Natural killer cell (primary cell): ENCODE measurements around the gene KCTD11. TPM values are rescaled to one million over a fixed set of nuclear protein-coding genes. Genes with fewer than 3 reads are reported as not detected.

Source experiments
- ATAC-seq, 3 donors: fragments of 150-1000 bp in 2 of 3; fragments of 200-7000 bp in 1 of 3; cut with Tn5 transposase; 1 replicate in 1 of 3; 2 replicates in 2 of 3; pipeline ENCODE4 v1.10.0; 2021; ENCODE audit warnings: mild to moderate bottlenecking in 2 of 3, moderate library complexity in 2 of 3
- DNase-seq, 2 donors: peaks; one replicate each; pipeline versions ENCODE4 v3.0.0 to v3.0.0-alpha.2; 2013 to 2021; ENCODE audit warnings: mixed read lengths in 1 of 2
- H3K27ac ChIP-seq: one replicate; pipeline ENCODE4 v1.5.1; 2013; ENCODE audit warnings: mild to moderate bottlenecking, low read length
- H3K27me3 ChIP-seq: one replicate; pipeline ENCODE4 v1.6.1; 2013; ENCODE audit warnings: low read length; ENCODE audit not compliant: control insufficient read depth, insufficient read depth
- H3K36me3 ChIP-seq: one replicate; pipeline ENCODE4 v1.6.1; 2013; ENCODE audit warnings: low read length; ENCODE audit not compliant: control insufficient read depth, insufficient read depth
- H3K4me1 ChIP-seq: one replicate; pipeline ENCODE4 v1.6.1; 2013; ENCODE audit warnings: low read length; ENCODE audit not compliant: control insufficient read depth, insufficient read depth
- H3K4me3 ChIP-seq: one replicate; pipeline ENCODE4 v1.5.1; 2013; ENCODE audit warnings: low read length
- H3K9me3 ChIP-seq: one replicate; pipeline ENCODE4 v1.6.1; 2013; ENCODE audit warnings: low read length; ENCODE audit not compliant: control insufficient read depth, insufficient read depth
- H3K27ac Mint-ChIP-seq, 2 donors: one replicate each; pipeline ENCODE4 v1.8.0; 2022; ENCODE audit warnings: mild to moderate bottlenecking in 2 of 2, mixed read lengths in 2 of 2, moderate library complexity in 1 of 2
- H3K27me3 Mint-ChIP-seq, 2 donors: one replicate each; pipeline ENCODE4 v1.8.0; 2022; ENCODE audit warnings: low read depth in 2 of 2, mixed read lengths in 2 of 2
- H3K36me3 Mint-ChIP-seq: one replicate; pipeline ENCODE4 v1.8.0; 2022; ENCODE audit warnings: mixed read lengths
- H3K4me1 Mint-ChIP-seq, 2 donors: one replicate each; pipeline ENCODE4 v1.8.0; 2022; ENCODE audit warnings: mixed read lengths in 2 of 2
- H3K4me3 Mint-ChIP-seq: one replicate; pipeline ENCODE4 v1.8.0; 2022; ENCODE audit warnings: mild to moderate bottlenecking, moderate library complexity, mixed read lengths
- H3K9me3 Mint-ChIP-seq, 2 donors: one replicate each; pipeline ENCODE4 v1.8.0; 2022; ENCODE audit warnings: mixed read lengths in 2 of 2
- WGBS: methylation state at CpG from one replicate; pipeline ENCODE4 v1.1.7; 2013; ENCODE audit warnings: missing lambda C conversion rate; ENCODE audit not compliant: insufficient coverage; 5-methylcytosine and 5-hydroxymethylcytosine counted together
- intact Hi-C: fragments of 100-400 bp; cut with micrococcal nuclease; formaldehyde crosslinking; loops from one replicate; pipeline ENCODE4 v1.14.2; 2022
- total RNA-seq, 4 donors: library from RNA; stranded (reverse); fragments of 120-200 nt in 1 of 4; gene quantifications; one replicate each; pipeline versions ENCODE4 v1.2.3 to v1.2.4, GENCODE V29; 2013 to 2022
- TF ChIP-seq, protein P1 (sequence below): fragments of 200-600 bp; IDR thresholded peaks from one replicate; pipeline ENCODE4 v1.8.0; 2022; ENCODE audit warnings: antibody characterized with exemption

Gene KCTD11
- total RNA-seq, 3 donors from 2014 or later (not counting 1 experiment from before 2014, with no cell fraction given), result 5.6 to 9.7 (median 8.3) TPM

DNA sequence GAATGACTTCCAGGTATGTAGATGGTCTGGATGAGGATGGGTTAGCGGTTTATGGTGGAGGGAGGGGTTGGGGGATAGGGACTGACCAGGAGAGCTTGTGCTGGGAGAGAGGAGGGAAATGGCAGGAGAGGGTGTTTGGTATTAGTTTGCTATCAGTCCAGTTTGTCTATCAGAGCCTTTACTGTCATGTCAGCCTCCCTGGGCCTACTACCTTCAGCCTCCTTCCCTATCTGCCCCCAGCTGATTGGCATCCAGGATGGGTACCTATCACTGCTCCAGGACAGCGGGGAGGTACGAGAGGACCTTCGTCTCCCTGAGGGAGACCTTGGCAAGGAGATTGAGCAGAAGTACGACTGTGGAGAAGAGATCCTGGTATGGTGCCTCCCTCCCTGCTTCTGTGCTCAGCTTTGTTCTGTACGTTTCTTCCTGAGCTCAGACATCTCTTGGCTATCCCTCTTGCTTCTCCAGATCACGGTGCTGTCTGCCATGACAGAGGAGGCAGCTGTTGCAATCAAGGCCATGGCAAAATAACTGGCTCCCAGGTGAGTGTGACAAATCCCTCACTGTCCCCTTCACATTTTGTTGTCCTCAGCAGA is 40.8 kb upstream of the KCTD11 start:
- WGBS, result 84% methylated on average over 7 of the region's 7 CpGs
- H3K4me1 Mint-ChIP-seq, result peaks cover 56 to 82% of the 10 kb centered on the region in 2 donors
- H3K36me3 Mint-ChIP-seq, result peaks cover 17% of the 10 kb centered on the region

DNA sequence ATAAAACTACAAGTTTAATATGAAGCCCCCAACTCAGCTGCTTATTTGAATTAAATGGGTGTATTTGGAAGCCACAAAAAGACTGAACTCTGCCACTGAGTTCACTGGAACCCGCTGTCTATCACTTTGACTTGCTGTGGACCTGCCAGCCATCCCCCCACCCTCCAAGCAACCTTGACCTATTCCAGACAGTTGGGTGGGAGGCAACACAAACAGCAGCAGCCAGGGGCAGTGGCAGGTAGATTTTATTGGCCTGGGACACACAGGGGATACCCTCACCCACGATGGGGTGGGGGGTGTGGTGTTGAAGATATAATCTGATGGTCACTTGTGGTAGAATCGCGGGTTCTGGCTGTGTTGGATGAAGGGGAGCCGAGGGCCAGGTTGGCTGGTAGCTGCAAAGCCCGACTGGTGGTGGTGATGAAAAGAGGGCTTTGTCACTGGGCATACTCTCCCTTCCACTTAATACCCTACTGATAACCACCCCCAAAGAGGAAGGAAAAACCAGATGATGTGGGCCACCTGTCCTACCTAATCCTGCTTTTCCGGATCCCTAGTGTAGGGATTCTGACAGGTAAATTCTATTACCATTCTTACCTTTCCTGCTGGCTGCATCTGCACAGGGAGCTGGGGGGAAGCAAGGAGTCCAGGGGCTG is 39.4 kb upstream of the KCTD11 start:
- Mint-ChIP-seq H3K27ac (peak overlapping the region; percentile 91 to 99), H3K4me3 (peak overlapping the region; percentile 60), H3K9me3 (no peaks in the 10 kb centered on the region), H3K27me3 (no peaks in the 10 kb centered on the region), H3K4me1 (peaks cover 46 to 74% of the 10 kb centered on the region in 2 donors), H3K36me3 (peaks cover 17% of the 10 kb centered on the region)
- no peaks in the 10 kb centered on the region for H3K9me3 ChIP-seq
- ATAC-seq (no peak), DNase-seq (no peak)
- TF ChIP-seq, protein P1, sequence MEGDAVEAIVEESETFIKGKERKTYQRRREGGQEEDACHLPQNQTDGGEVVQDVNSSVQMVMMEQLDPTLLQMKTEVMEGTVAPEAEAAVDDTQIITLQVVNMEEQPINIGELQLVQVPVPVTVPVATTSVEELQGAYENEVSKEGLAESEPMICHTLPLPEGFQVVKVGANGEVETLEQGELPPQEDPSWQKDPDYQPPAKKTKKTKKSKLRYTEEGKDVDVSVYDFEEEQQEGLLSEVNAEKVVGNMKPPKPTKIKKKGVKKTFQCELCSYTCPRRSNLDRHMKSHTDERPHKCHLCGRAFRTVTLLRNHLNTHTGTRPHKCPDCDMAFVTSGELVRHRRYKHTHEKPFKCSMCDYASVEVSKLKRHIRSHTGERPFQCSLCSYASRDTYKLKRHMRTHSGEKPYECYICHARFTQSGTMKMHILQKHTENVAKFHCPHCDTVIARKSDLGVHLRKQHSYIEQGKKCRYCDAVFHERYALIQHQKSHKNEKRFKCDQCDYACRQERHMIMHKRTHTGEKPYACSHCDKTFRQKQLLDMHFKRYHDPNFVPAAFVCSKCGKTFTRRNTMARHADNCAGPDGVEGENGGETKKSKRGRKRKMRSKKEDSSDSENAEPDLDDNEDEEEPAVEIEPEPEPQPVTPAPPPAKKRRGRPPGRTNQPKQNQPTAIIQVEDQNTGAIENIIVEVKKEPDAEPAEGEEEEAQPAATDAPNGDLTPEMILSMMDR, result no peak
- H3K4me1 ChIP-seq, result peaks cover 62% of the 10 kb centered on the region
- no peaks in the 10 kb centered on the region for H3K27me3 ChIP-seq
- H3K27ac ChIP-seq, result no peak overlapping the region
- intact Hi-C loops, result no loop called here
- no peak overlapping the region for H3K4me3 ChIP-seq
- 68% methylated on average over 3 of the region's 7 CpGs for WGBS
- peaks cover 48% of the 10 kb centered on the region for H3K36me3 ChIP-seq

More for the DNA sequence above, 40.8 kb upstream of the KCTD11 start:
- Mint-ChIP-seq H3K9me3 (no peaks in the 10 kb centered on the region), H3K27me3 (no peaks in the 10 kb centered on the region), H3K27ac (peak overlapping the region; percentile 91 to 99), H3K4me3 (peak overlapping the region; percentile 85)
- Histone ChIP-seq H3K4me3 (no peak overlapping the region), H3K4me1 (peaks cover 68% of the 10 kb centered on the region), H3K27me3 (no peaks in the 10 kb centered on the region), H3K9me3 (no peaks in the 10 kb centered on the region), H3K27ac (no peak overlapping the region), H3K36me3 (peaks cover 47% of the 10 kb centered on the region)
- TF ChIP-seq, protein P1, result no peak
- intact Hi-C loops, result no loop called here
- ATAC-seq (no peak), DNase-seq (no peak)

DNA sequence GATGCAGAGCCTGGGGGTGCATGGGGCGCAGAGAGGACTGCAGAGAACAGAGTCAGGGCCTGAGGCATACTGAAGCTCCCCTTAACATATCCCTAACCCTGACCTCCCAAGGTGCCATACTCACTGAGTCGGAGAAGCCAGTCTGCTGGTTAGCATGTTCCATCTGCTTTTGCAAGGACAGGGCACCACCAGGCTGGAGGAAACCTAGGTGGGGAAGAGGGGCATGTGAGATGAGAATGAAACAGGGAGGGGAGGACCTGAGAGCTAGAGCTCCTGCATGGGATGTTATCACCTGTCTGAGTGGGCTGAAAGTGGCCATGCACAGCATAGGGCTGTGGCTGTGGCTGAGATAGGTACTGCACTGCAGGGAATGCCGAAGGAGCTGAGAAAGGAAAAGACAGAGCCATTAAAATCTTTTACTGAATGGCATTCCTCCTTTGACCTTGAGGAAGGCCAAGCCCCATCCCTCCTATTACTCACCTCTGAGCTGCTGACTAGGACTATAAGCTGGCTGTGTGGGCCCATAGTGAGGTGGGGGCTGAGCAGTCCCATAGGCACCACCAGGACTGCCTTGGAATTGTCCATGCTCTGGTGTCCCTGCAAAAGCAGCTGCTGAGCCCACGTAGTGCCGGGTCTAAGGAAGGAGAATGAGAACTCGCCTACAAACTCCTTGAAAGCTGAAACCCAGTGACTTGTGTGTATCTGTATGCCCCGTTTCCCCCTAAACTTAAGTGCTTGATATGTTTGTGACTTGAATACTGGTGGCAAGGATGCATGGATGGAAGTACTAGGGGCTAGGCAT is 38.7 kb upstream of the KCTD11 start:
- peak in 1 of 2 donors; percentile 16 for DNase-seq
- WGBS, result 91% methylated on average over 7 of the region's 7 CpGs
- Histone ChIP-seq H3K36me3 (peaks cover 55% of the 10 kb centered on the region), H3K4me3 (no peak overlapping the region), H3K27me3 (no peaks in the 10 kb centered on the region), H3K27ac (no peak overlapping the region), H3K9me3 (no peaks in the 10 kb centered on the region), H3K4me1 (peaks cover 60% of the 10 kb centered on the region)
- peak overlapping the region; percentile 42 for H3K4me3 Mint-ChIP-seq
- H3K27me3 Mint-ChIP-seq, result no peaks in the 10 kb centered on the region
- H3K27ac Mint-ChIP-seq, result peak overlapping the region; percentile 91 to 99
- TF ChIP-seq, protein P1, result no peak
- intact Hi-C loops, result no loop called here
- H3K36me3 Mint-ChIP-seq, result peaks cover 17% of the 10 kb centered on the region
- peaks cover 46 to 73% of the 10 kb centered on the region in 2 donors for H3K4me1 Mint-ChIP-seq
- no peaks in the 10 kb centered on the region for H3K9me3 Mint-ChIP-seq
- ATAC-seq, result no peak
